ENCODE measurements around the gene RAI1.
A peak's percentile ranks its signal among the peaks of the same experiment; 100 is the strongest.

The RAI1 gene

GRCh38 chr17:17694169-17695081 lies 13.2 kb downstream of the RAI1 start:
- peak overlapping the region; percentile 84 to 93 for H2BK12ac ChIP-seq (ENCODE audit: low read length in 2 of 2)
- H2BK5ac ChIP-seq (ENCODE audit: low read depth, low read length, poor library complexity, severe bottlenecking), result peak overlapping the region; percentile 50
- peak; percentile 84 for DNase-seq

GRCh38 chr17:17696085-17696484 lies 14.8 kb downstream of the RAI1 start:
- H3K4me2 ChIP-seq (ENCODE audit: low read length, poor library complexity, severe bottlenecking), result no peak overlapping the region
- H2BK15ac ChIP-seq (ENCODE audit: low read depth, poor library complexity, severe bottlenecking), result no peak overlapping the region
- H3K23ac ChIP-seq (ENCODE audit: low read length in 2 of 2), result no peak overlapping the region
- 100% methylated on average over 1 of the region's 4 CpGs for WGBS
- no peak overlapping the region for H2BK5ac ChIP-seq (ENCODE audit: low read depth, low read length, poor library complexity, severe bottlenecking)
- no peak overlapping the region for H2BK120ac ChIP-seq (ENCODE audit: low read depth, low read length)
- H3K18ac ChIP-seq (ENCODE audit: low read depth in 1 of 2, low read length in 2 of 2), result no peak overlapping the region
- no peaks in the 10 kb centered on the region for H3K9me3 ChIP-seq (ENCODE audit: control insufficient read depth, low read length)
- H3K36me3 ChIP-seq (ENCODE audit: control insufficient read depth in 1 of 2, insufficient read depth in 2 of 2, low read depth in 1 of 2, low read length in 2 of 2), result peaks cover 0 to 6% of the 10 kb centered on the region in 2 experiments
- no peaks in the 10 kb centered on the region for H3K27me3 ChIP-seq (ENCODE audit: control insufficient read depth in 1 of 2, insufficient read depth in 1 of 2, low read length in 2 of 2)
- no peak overlapping the region for H4K8ac ChIP-seq (ENCODE audit: low read length)
- no peak overlapping the region for H3K4me3 ChIP-seq (ENCODE audit: insufficient read depth in 1 of 2, low read depth in 1 of 2, low read length in 2 of 2)
- H3K27ac ChIP-seq (ENCODE audit: low read length, poor library complexity, severe bottlenecking), result no peak overlapping the region
- no peak for DNase-seq
- H2AFZ ChIP-seq (ENCODE audit: low read depth, low read length), result no peak overlapping the region
- H2BK12ac ChIP-seq (ENCODE audit: low read length in 2 of 2), result no peak overlapping the region
- no peak overlapping the region for H4K91ac ChIP-seq (ENCODE audit: low read length)
- no peak overlapping the region for H3K4ac ChIP-seq (ENCODE audit: low read depth in 1 of 2, low read length in 2 of 2)
- no peak overlapping the region for H2AK5ac ChIP-seq (ENCODE audit: low read length, severe bottlenecking)
- peak overlapping the region; percentile 95 for H3K9ac ChIP-seq (ENCODE audit: low read length)
- H3K79me1 ChIP-seq (replicated peaks; ENCODE audit: low read length, poor library complexity, severe bottlenecking), result peaks cover 22% of the 10 kb centered on the region
- no peak overlapping the region for H3K14ac ChIP-seq (ENCODE audit: low read length in 2 of 2)
- peaks cover 75% of the 10 kb centered on the region for H3K4me1 ChIP-seq (ENCODE audit: control insufficient read depth, insufficient read depth, low read depth, low read length)

More at GRCh38 chr17:17694169-17695081, 13.2 kb downstream of the RAI1 start:
- H4K91ac ChIP-seq (ENCODE audit: low read length), result peak overlapping the region; percentile 76
- H3K23ac ChIP-seq (ENCODE audit: low read length in 2 of 2), result peak overlapping the region in 1 of 2 experiments; percentile 92
- H3K4ac ChIP-seq (ENCODE audit: low read depth in 1 of 2, low read length in 2 of 2), result peak overlapping the region; percentile 87 to 92
- peak overlapping the region; percentile 84 for H3K4me2 ChIP-seq (ENCODE audit: low read length, poor library complexity, severe bottlenecking)
- peaks cover 0 to 6% of the 10 kb centered on the region in 2 experiments for H3K36me3 ChIP-seq (ENCODE audit: control insufficient read depth in 1 of 2, insufficient read depth in 2 of 2, low read depth in 1 of 2, low read length in 2 of 2)
- H3K27me3 ChIP-seq (ENCODE audit: control insufficient read depth in 1 of 2, insufficient read depth in 1 of 2, low read length in 2 of 2), result no peaks in the 10 kb centered on the region
- peak overlapping the region; percentile 98 for H2BK120ac ChIP-seq (ENCODE audit: low read depth, low read length)
- peak overlapping the region; percentile 95 for H3K9ac ChIP-seq (ENCODE audit: low read length)
- H4K8ac ChIP-seq (ENCODE audit: low read length), result peak overlapping the region; percentile 98
- peak overlapping the region; percentile 90 for H3K27ac ChIP-seq (ENCODE audit: low read length, poor library complexity, severe bottlenecking)
- no peak overlapping the region for H2AFZ ChIP-seq (ENCODE audit: low read depth, low read length)
- H3K4me3 ChIP-seq (ENCODE audit: insufficient read depth in 1 of 2, low read depth in 1 of 2, low read length in 2 of 2), result peak overlapping the region; percentile 61 to 83
- peaks cover 61% of the 10 kb centered on the region for H3K4me1 ChIP-seq (ENCODE audit: control insufficient read depth, insufficient read depth, low read depth, low read length)
- peak overlapping the region; percentile 95 for H2BK15ac ChIP-seq (ENCODE audit: low read depth, poor library complexity, severe bottlenecking)
- WGBS, result 2% methylated on average over 71 of the region's 90 CpGs
- peak overlapping the region in 1 of 2 experiments; percentile 92 for H3K14ac ChIP-seq (ENCODE audit: low read length in 2 of 2)
- no peaks in the 10 kb centered on the region for H3K9me3 ChIP-seq (ENCODE audit: control insufficient read depth, low read length)
- H2AK5ac ChIP-seq (ENCODE audit: low read length, severe bottlenecking), result peak overlapping the region; percentile 81
- peak overlapping the region; percentile 92 to 98 for H3K18ac ChIP-seq (ENCODE audit: low read depth in 1 of 2, low read length in 2 of 2)
- peaks cover 25% of the 10 kb centered on the region for H3K79me1 ChIP-seq (replicated peaks; ENCODE audit: low read length, poor library complexity, severe bottlenecking)

- Histone ChIP-seq H3K14ac (ENCODE audit: low read length in 2 of 2) (no peak overlapping the region), H3K79me1 (replicated peaks; ENCODE audit: low read length, poor library complexity, severe bottlenecking) (peaks cover 27% of the 10 kb centered on the region), H2AFZ (ENCODE audit: low read depth, low read length) (no peak overlapping the region), H3K4me3 (ENCODE audit: insufficient read depth in 1 of 2, low read depth in 1 of 2, low read length in 2 of 2) (no peak overlapping the region), H3K18ac (ENCODE audit: low read depth in 1 of 2, low read length in 2 of 2) (peak overlapping the region in 1 of 2 experiments; percentile 25), H3K23ac (ENCODE audit: low read length in 2 of 2) (no peak overlapping the region), H2BK5ac (ENCODE audit: low read depth, low read length, poor library complexity, severe bottlenecking) (no peak overlapping the region), H3K36me3 (ENCODE audit: control insufficient read depth in 1 of 2, insufficient read depth in 2 of 2, low read depth in 1 of 2, low read length in 2 of 2) (peaks cover 0 to 6% of the 10 kb centered on the region in 2 experiments), H2BK15ac (ENCODE audit: low read depth, poor library complexity, severe bottlenecking) (peak overlapping the region; percentile 17), H3K4ac (ENCODE audit: low read depth in 1 of 2, low read length in 2 of 2) (no peak overlapping the region), H4K8ac (ENCODE audit: low read length) (peak overlapping the region; percentile 1), H4K91ac (ENCODE audit: low read length) (peak overlapping the region; percentile 44), H2BK12ac (ENCODE audit: low read length in 2 of 2) (peak overlapping the region in 1 of 2 experiments; percentile 51), H2BK120ac (ENCODE audit: low read depth, low read length) (no peak overlapping the region), H3K27ac (ENCODE audit: low read length, poor library complexity, severe bottlenecking) (no peak overlapping the region), H3K4me1 (ENCODE audit: control insufficient read depth, insufficient read depth, low read depth, low read length) (peaks cover 72% of the 10 kb centered on the region), H2AK5ac (ENCODE audit: low read length, severe bottlenecking) (peak overlapping the region; percentile 87), H3K9ac (ENCODE audit: low read length) (peak overlapping the region; percentile 4), H3K9me3 (ENCODE audit: control insufficient read depth, low read length) (no peaks in the 10 kb centered on the region), H3K27me3 (ENCODE audit: control insufficient read depth in 1 of 2, insufficient read depth in 1 of 2, low read length in 2 of 2) (no peaks in the 10 kb centered on the region), H3K4me2 (ENCODE audit: low read length, poor library complexity, severe bottlenecking) (no peak overlapping the region)
- DNase-seq, result no peak
- 95% methylated on average over 13 of the region's 13 CpGs for WGBS
These were observed 15.8 kb downstream of the RAI1 start for GRCh38 chr17:17696882-17697633.

- Histone ChIP-seq H3K4ac (ENCODE audit: low read depth in 1 of 2, low read length in 2 of 2) (peak overlapping the region; percentile 79 to 92), H3K4me2 (ENCODE audit: low read length, poor library complexity, severe bottlenecking) (no peak overlapping the region), H3K23ac (ENCODE audit: low read length in 2 of 2) (no peak overlapping the region), H2BK12ac (ENCODE audit: low read length in 2 of 2) (peak overlapping the region; percentile 59 to 85), H4K91ac (ENCODE audit: low read length) (peak overlapping the region; percentile 94), H3K36me3 (ENCODE audit: control insufficient read depth in 1 of 2, insufficient read depth in 2 of 2, low read depth in 1 of 2, low read length in 2 of 2) (peaks cover 0 to 6% of the 10 kb centered on the region in 2 experiments), H2AK5ac (ENCODE audit: low read length, severe bottlenecking) (peak overlapping the region; percentile 87), H3K18ac (ENCODE audit: low read depth in 1 of 2, low read length in 2 of 2) (peak overlapping the region; percentile 68 to 81), H2BK5ac (ENCODE audit: low read depth, low read length, poor library complexity, severe bottlenecking) (peak overlapping the region; percentile 11), H3K4me1 (ENCODE audit: control insufficient read depth, insufficient read depth, low read depth, low read length) (peaks cover 73% of the 10 kb centered on the region), H4K8ac (ENCODE audit: low read length) (peak overlapping the region; percentile 45), H3K27me3 (ENCODE audit: control insufficient read depth in 1 of 2, insufficient read depth in 1 of 2, low read length in 2 of 2) (no peaks in the 10 kb centered on the region), H3K14ac (ENCODE audit: low read length in 2 of 2) (peak overlapping the region in 1 of 2 experiments; percentile 91), H3K9me3 (ENCODE audit: control insufficient read depth, low read length) (no peaks in the 10 kb centered on the region), H3K4me3 (ENCODE audit: insufficient read depth in 1 of 2, low read depth in 1 of 2, low read length in 2 of 2) (no peak overlapping the region), H3K79me1 (replicated peaks; ENCODE audit: low read length, poor library complexity, severe bottlenecking) (peaks cover 30% of the 10 kb centered on the region), H2BK120ac (ENCODE audit: low read depth, low read length) (no peak overlapping the region), H3K27ac (ENCODE audit: low read length, poor library complexity, severe bottlenecking) (peak overlapping the region; percentile 44), H3K9ac (ENCODE audit: low read length) (no peak overlapping the region), H2BK15ac (ENCODE audit: low read depth, poor library complexity, severe bottlenecking) (peak overlapping the region; percentile 84), H2AFZ (ENCODE audit: low read depth, low read length) (no peak overlapping the region)
- WGBS, result 23% methylated on average over 5 of the region's 5 CpGs
- no peak for DNase-seq
These were observed 17.1 kb downstream of the RAI1 start for GRCh38 chr17:17698371-17698770.
